Stomach smooth muscle (tissue), 2 donors: Measurements from ENCODE around the gene ADD2.

Experiments used
- H3K27ac ChIP-seq: one replicate; pipeline ENCODE4 v1.7.0; 2013; ENCODE audit warnings: mild to moderate bottlenecking, low read length, inconsistent platforms
- H3K27me3 ChIP-seq, 2 donors: one replicate each; pipeline ENCODE4 v1.7.0; 2013; ENCODE audit warnings: low read length in 2 of 2; ENCODE audit not compliant: insufficient read depth in 2 of 2, control insufficient read depth in 1 of 2
- H3K36me3 ChIP-seq, 2 donors: one replicate each; pipeline ENCODE4 v1.7.0; 2013; ENCODE audit warnings: low read length in 2 of 2; ENCODE audit not compliant: control insufficient read depth in 2 of 2, insufficient read depth in 2 of 2
- H3K4me1 ChIP-seq: one replicate; pipeline ENCODE4 v1.7.0; 2013; ENCODE audit warnings: low read length; ENCODE audit not compliant: control insufficient read depth, insufficient read depth
- H3K4me3 ChIP-seq, 2 donors: one replicate each; pipeline ENCODE4 v1.7.0; 2013; ENCODE audit warnings: low read length in 2 of 2
- H3K9ac ChIP-seq, 2 donors: one replicate each; pipeline ENCODE4 v1.7.0; 2013; ENCODE audit warnings: low read length in 2 of 2, mild to moderate bottlenecking in 1 of 2
- H3K9me3 ChIP-seq, 2 donors: one replicate each; pipeline ENCODE4 v1.7.0; 2013; ENCODE audit warnings: low read length in 2 of 2; ENCODE audit not compliant: control insufficient read depth in 2 of 2
- donor health status: healthy.
- donor health status: Pancreatic carcinoma.

The ADD2 gene

GRCh38 chr2:70767079-70767698 is 811 bp downstream of the ADD2 start:
- H3K4me1 ChIP-seq = peaks cover 12% of the 10 kb centered on the region
- peak overlapping the region; percentile 55 to 64 for H3K4me3 ChIP-seq
- no peak overlapping the region for H3K27ac ChIP-seq
- peak overlapping the region in 1 of 2 donors; percentile 14 for H3K9ac ChIP-seq
- no peaks in the 10 kb centered on the region for H3K36me3 ChIP-seq
- H3K9me3 ChIP-seq = peaks cover 0 to 2% of the 10 kb centered on the region in 2 donors
- H3K27me3 ChIP-seq = peaks cover 19 to 36% of the 10 kb centered on the region in 2 donors

- H3K4me1 ChIP-seq = peaks cover 12% of the 10 kb centered on the region
- H3K27me3 ChIP-seq = peaks cover 19 to 36% of the 10 kb centered on the region in 2 donors
- H3K9ac ChIP-seq = no peak overlapping the region
- peaks cover 0 to 2% of the 10 kb centered on the region in 2 donors for H3K9me3 ChIP-seq
- H3K27ac ChIP-seq = no peak overlapping the region
- H3K36me3 ChIP-seq = no peaks in the 10 kb centered on the region
- peak overlapping the region; percentile 53 to 64 for H3K4me3 ChIP-seq
Observed at GRCh38 chr2:70766357-70767078, 1.5 kb downstream of the ADD2 start.

GRCh38 chr2:70765507-70765906 is 2.5 kb downstream of the ADD2 start:
- no peaks in the 10 kb centered on the region for H3K9me3 ChIP-seq
- H3K27ac ChIP-seq = no peak overlapping the region
- H3K36me3 ChIP-seq = no peaks in the 10 kb centered on the region
- no peak overlapping the region for H3K9ac ChIP-seq
- H3K27me3 ChIP-seq = peaks cover 17 to 36% of the 10 kb centered on the region in 2 donors
- H3K4me3 ChIP-seq = no peak overlapping the region
- peaks cover 12% of the 10 kb centered on the region for H3K4me1 ChIP-seq

- H3K9ac ChIP-seq = no peak overlapping the region
- no peaks in the 10 kb centered on the region for H3K36me3 ChIP-seq
- H3K27ac ChIP-seq = no peak overlapping the region
- H3K4me3 ChIP-seq = no peak overlapping the region
- no peaks in the 10 kb centered on the region for H3K4me1 ChIP-seq
- H3K9me3 ChIP-seq = no peaks in the 10 kb centered on the region
- peaks cover 0 to 2% of the 10 kb centered on the region in 2 donors for H3K27me3 ChIP-seq
Observed at GRCh38 chr2:70759446-70759845, 8.6 kb downstream of the ADD2 start.

- Histone ChIP-seq H3K27ac (no peak overlapping the region), H3K4me1 (no peaks in the 10 kb centered on the region), H3K36me3 (no peaks in the 10 kb centered on the region), H3K27me3 (peaks cover 0 to 8% of the 10 kb centered on the region in 2 donors), H3K9me3 (no peaks in the 10 kb centered on the region), H3K9ac (no peak overlapping the region), H3K4me3 (no peak overlapping the region)
Observed at GRCh38 chr2:70757966-70758365, 10.0 kb downstream of the ADD2 start.

- Histone ChIP-seq H3K27me3 (peaks cover 0 to 8% of the 10 kb centered on the region in 2 donors), H3K27ac (no peak overlapping the region), H3K4me1 (no peaks in the 10 kb centered on the region), H3K9me3 (no peaks in the 10 kb centered on the region), H3K9ac (no peak overlapping the region), H3K4me3 (no peak overlapping the region), H3K36me3 (no peaks in the 10 kb centered on the region)
Observed at GRCh38 chr2:70757360-70757759, 10.6 kb downstream of the ADD2 start.

- H3K9ac ChIP-seq = no peak overlapping the region
- H3K27me3 ChIP-seq = peaks cover 0 to 8% of the 10 kb centered on the region in 2 donors
- H3K4me3 ChIP-seq = no peak overlapping the region
- H3K36me3 ChIP-seq = no peaks in the 10 kb centered on the region
- H3K4me1 ChIP-seq = no peaks in the 10 kb centered on the region
- H3K27ac ChIP-seq = no peak overlapping the region
- no peaks in the 10 kb centered on the region for H3K9me3 ChIP-seq
Observed at GRCh38 chr2:70756128-70756527, 11.9 kb downstream of the ADD2 start.

- Histone ChIP-seq H3K4me1 (no peaks in the 10 kb centered on the region), H3K36me3 (no peaks in the 10 kb centered on the region), H3K9ac (no peak overlapping the region), H3K9me3 (no peaks in the 10 kb centered on the region), H3K27me3 (peaks cover 0 to 8% of the 10 kb centered on the region in 2 donors), H3K27ac (no peak overlapping the region), H3K4me3 (no peak overlapping the region)
Observed at GRCh38 chr2:70753902-70754301, 14.1 kb downstream of the ADD2 start.

GRCh38 chr2:70753031-70753430 is 15.0 kb downstream of the ADD2 start:
- H3K4me3 ChIP-seq = no peak overlapping the region
- no peaks in the 10 kb centered on the region for H3K4me1 ChIP-seq
- no peak overlapping the region for H3K9ac ChIP-seq
- H3K27ac ChIP-seq = no peak overlapping the region
- no peaks in the 10 kb centered on the region for H3K36me3 ChIP-seq
- H3K27me3 ChIP-seq = peaks cover 0 to 11% of the 10 kb centered on the region in 2 donors
- no peaks in the 10 kb centered on the region for H3K9me3 ChIP-seq

GRCh38 chr2:70752396-70752795 is 15.6 kb downstream of the ADD2 start:
- no peaks in the 10 kb centered on the region for H3K36me3 ChIP-seq
- H3K27me3 ChIP-seq = peaks cover 0 to 12% of the 10 kb centered on the region in 2 donors
- H3K9ac ChIP-seq = no peak overlapping the region
- no peaks in the 10 kb centered on the region for H3K4me1 ChIP-seq
- no peaks in the 10 kb centered on the region for H3K9me3 ChIP-seq
- no peak overlapping the region for H3K27ac ChIP-seq
- H3K4me3 ChIP-seq = no peak overlapping the region

- Histone ChIP-seq H3K4me1 (no peaks in the 10 kb centered on the region), H3K27ac (no peak overlapping the region), H3K9me3 (no peaks in the 10 kb centered on the region), H3K9ac (no peak overlapping the region), H3K36me3 (no peaks in the 10 kb centered on the region), H3K4me3 (no peak overlapping the region), H3K27me3 (peaks cover 0 to 12% of the 10 kb centered on the region in 2 donors)
Observed at GRCh38 chr2:70751881-70752280, 16.1 kb downstream of the ADD2 start.
